Stimulated activated CD4-positive, alpha-beta T cell treated with anti-CD3 and anti-CD28 coated beads, Interleukin-1b, Interleukin-23, amount 100 ng/mL, for 4 hours (primary cell): ENCODE results near the gene ZNF581.

Source experiments
- DNase-seq, 2 donors: peaks; one replicate each; pipeline ENCODE4 v3.0.0-alpha.2; 2020; ENCODE audit warnings: low read depth in 2 of 2

The ZNF581 gene

GRCh38 chr19:55666343-55667005 lies 23.0 kb downstream of the ZNF581 start:
- no peak for DNase-seq

GRCh38 chr19:55667006-55667381 lies 23.5 kb downstream of the ZNF581 start:
- DNase-seq = no peak

- no peak for DNase-seq
Measured at GRCh38 chr19:55667511-55667910, 24.1 kb downstream of the ZNF581 start.

GRCh38 chr19:55667958-55668357 lies 24.5 kb downstream of the ZNF581 start:
- DNase-seq = no peak

- DNase-seq = no peak
Measured at GRCh38 chr19:55668603-55669348, 25.3 kb downstream of the ZNF581 start.

GRCh38 chr19:55669418-55670279 lies 26.2 kb downstream of the ZNF581 start:
- DNase-seq = no peak

GRCh38 chr19:55670280-55671053 lies 27.0 kb downstream of the ZNF581 start:
- no peak for DNase-seq

- no peak for DNase-seq
Measured at GRCh38 chr19:55671054-55671378, 27.6 kb downstream of the ZNF581 start.

GRCh38 chr19:55672418-55672817 lies 29.0 kb downstream of the ZNF581 start:
- no peak for DNase-seq

GRCh38 chr19:55673465-55673864 lies 30.0 kb downstream of the ZNF581 start:
- no peak for DNase-seq

- DNase-seq = no peak
Measured at GRCh38 chr19:55673889-55674288, 30.4 kb downstream of the ZNF581 start.

- no peak for DNase-seq
Measured at GRCh38 chr19:55674459-55674840, 31.0 kb downstream of the ZNF581 start.

GRCh38 chr19:55674841-55675660 lies 31.6 kb downstream of the ZNF581 start, which contains the start of gene EPN1:
TSS of gene EPN1 (plus strand) at chr19:55675226. CDS start at chr19:55678628, 3,402 bp downstream.
- peak; percentile 95 to 96 for DNase-seq

GRCh38 chr19:55675661-55676354 lies 32.4 kb downstream of the ZNF581 start:
- no peak for DNase-seq

- DNase-seq = no peak
Measured at GRCh38 chr19:55676383-55676782, 32.9 kb downstream of the ZNF581 start.

GRCh38 chr19:55676889-55677505 lies 33.5 kb downstream of the ZNF581 start:
- DNase-seq = no peak

- no peak for DNase-seq
Measured at GRCh38 chr19:55677572-55678028, 34.2 kb downstream of the ZNF581 start.

GRCh38 chr19:55678121-55678671 lies 34.7 kb downstream of the ZNF581 start:
- no peak for DNase-seq
